Anterior cingulate cortex (tissue), 58 donors: ENCODE data around the gene MYZAP.
A peak's percentile ranks its signal among the peaks of the same experiment; 100 is the strongest.

ENCODE experiments used
- DNase-seq, 58 donors: peaks; one replicate each; lab custom pipeline; 2025; lab: John Stamatoyannopoulos, UW

Gene MYZAP

GRCh38 chr15:57654153-57654852, 62.6 kb downstream of the MYZAP start:
- no peak for DNase-seq

GRCh38 chr15:57655053-57655452, 63.3 kb downstream of the MYZAP start:
- no peak for DNase-seq

- no peak for DNase-seq
These were observed 64.1 kb downstream of the MYZAP start for GRCh38 chr15:57655809-57656208.

GRCh38 chr15:57656434-57656833, 64.7 kb downstream of the MYZAP start:
- no peak for DNase-seq

GRCh38 chr15:57657619-57658018, 65.9 kb downstream of the MYZAP start:
- DNase-seq = no peak

GRCh38 chr15:57662091-57662744, 70.5 kb downstream of the MYZAP start:
- no peak for DNase-seq

GRCh38 chr15:57662802-57663201, 71.1 kb downstream of the MYZAP start:
- DNase-seq = peak in 2 of 58 donors; percentile 5 to 12

GRCh38 chr15:57663262-57663661, 71.6 kb downstream of the MYZAP start:
- no peak for DNase-seq

GRCh38 chr15:57665194-57665593, 73.5 kb downstream of the MYZAP start:
- no peak for DNase-seq

GRCh38 chr15:57665939-57666338, 74.2 kb downstream of the MYZAP start:
- DNase-seq = no peak

- DNase-seq = peak in 7 of 58 donors; percentile 1 to 16 (median 9)
These were observed 75.6 kb downstream of the MYZAP start for GRCh38 chr15:57667171-57667849.

GRCh38 chr15:57668016-57668415, 76.3 kb downstream of the MYZAP start:
- DNase-seq = no peak

- no peak for DNase-seq
These were observed 79.9 kb downstream of the MYZAP start for GRCh38 chr15:57671636-57672035.

- DNase-seq = no peak
These were observed 83.9 kb downstream of the MYZAP start for GRCh38 chr15:57675481-57676181.

- no peak for DNase-seq
These were observed 84.9 kb downstream of the MYZAP start for GRCh38 chr15:57676585-57676984.

- no peak for DNase-seq
These were observed 85.5 kb downstream of the MYZAP start for GRCh38 chr15:57677204-57677603.

GRCh38 chr15:57680021-57680420, 88.3 kb downstream of the MYZAP start:
- DNase-seq = no peak

- DNase-seq = no peak
These were observed 89.3 kb downstream of the MYZAP start for GRCh38 chr15:57681011-57681410.

GRCh38 chr15:57683481-57683880, 91.8 kb downstream of the MYZAP start:
- DNase-seq = no peak

- DNase-seq = no peak
These were observed 92.9 kb downstream of the MYZAP start for GRCh38 chr15:57684491-57685151.
